ENCODE results near the gene GAS6.

Gene GAS6

GRCh38 chr13:113813749-113814434 is 50.0 kb downstream of the GAS6 start:
- TF ChIP-seq CTCF (IDR thresholded peaks at IDR 0.05; ENCODE audit: low read depth, low read length) = no peak
- TF ChIP-seq EZH2phosphoT487 (IDR thresholded peaks at IDR 0.05; ENCODE audit: low read depth) = no peak
- peaks cover 5% of the 10 kb centered on the region; the same call in 1 of the 2 replicates for H3K27me3 ChIP-seq (ENCODE audit: low read depth, low read length)
- no peak overlapping the region for H3K27ac ChIP-seq (ENCODE audit: low read length)
- peaks cover 37% of the 10 kb centered on the region for H3K79me2 ChIP-seq (ENCODE audit: low read length)
- no peak overlapping the region for H3K4me2 ChIP-seq (ENCODE audit: low read length)
- H4K20me1 ChIP-seq (ENCODE audit: insufficient read depth, low read length) = peaks cover 19% of the 10 kb centered on the region
- H3K36me3 ChIP-seq (replicated peaks; ENCODE audit: low read depth, low read length) = peaks cover 21% of the 10 kb centered on the region
- H3K4me3 ChIP-seq (ENCODE audit: low read length) = no peak overlapping the region
- H3K9ac ChIP-seq (ENCODE audit: low read length) = no peak overlapping the region
- H2AFZ ChIP-seq (ENCODE audit: low read depth, low read length) = no peak overlapping the region
- H3K9me3 ChIP-seq (ENCODE audit: insufficient read depth, low read length) = peaks cover 4% of the 10 kb centered on the region; the same call in 1 of the 2 replicates
- peaks cover 7% of the 10 kb centered on the region for H3K4me1 ChIP-seq (ENCODE audit: low read length)

GRCh38 chr13:113813070-113813748 is 50.7 kb downstream of the GAS6 start:
- Histone ChIP-seq H3K4me3 (ENCODE audit: low read length) (no peak overlapping the region), H3K9me3 (ENCODE audit: insufficient read depth, low read length) (peaks cover 10% of the 10 kb centered on the region; the same call in 1 of the 2 replicates), H3K27me3 (ENCODE audit: low read depth, low read length) (peaks cover 5% of the 10 kb centered on the region; the same call in 1 of the 2 replicates), H4K20me1 (ENCODE audit: insufficient read depth, low read length) (peaks cover 13% of the 10 kb centered on the region), H3K4me2 (ENCODE audit: low read length) (no peak overlapping the region), H3K79me2 (ENCODE audit: low read length) (peaks cover 30% of the 10 kb centered on the region), H3K36me3 (replicated peaks; ENCODE audit: low read depth, low read length) (peaks cover 14% of the 10 kb centered on the region), H3K27ac (ENCODE audit: low read length) (no peak overlapping the region), H3K4me1 (ENCODE audit: low read length) (peaks cover 7% of the 10 kb centered on the region), H2AFZ (ENCODE audit: low read depth, low read length) (no peak overlapping the region), H3K9ac (ENCODE audit: low read length) (no peak overlapping the region)
- no peak for TF ChIP-seq EZH2phosphoT487 (IDR thresholded peaks at IDR 0.05; ENCODE audit: low read depth)
- no peak for TF ChIP-seq CTCF (IDR thresholded peaks at IDR 0.05; ENCODE audit: low read depth, low read length)

- Histone ChIP-seq H3K79me2 (ENCODE audit: low read length) (peaks cover 22% of the 10 kb centered on the region), H3K9ac (ENCODE audit: low read length) (no peak overlapping the region), H3K4me3 (ENCODE audit: low read length) (no peak overlapping the region), H3K9me3 (ENCODE audit: insufficient read depth, low read length) (peaks cover 14% of the 10 kb centered on the region; the same call in 1 of the 2 replicates), H3K4me1 (ENCODE audit: low read length) (peaks cover 7% of the 10 kb centered on the region), H2AFZ (ENCODE audit: low read depth, low read length) (no peak overlapping the region), H4K20me1 (ENCODE audit: insufficient read depth, low read length) (peaks cover 5% of the 10 kb centered on the region), H3K27ac (ENCODE audit: low read length) (no peak overlapping the region), H3K36me3 (replicated peaks; ENCODE audit: low read depth, low read length) (peaks cover 6% of the 10 kb centered on the region), H3K4me2 (ENCODE audit: low read length) (no peak overlapping the region), H3K27me3 (ENCODE audit: low read depth, low read length) (peaks cover 5% of the 10 kb centered on the region; the same call in 1 of the 2 replicates)
- TF ChIP-seq CTCF (IDR thresholded peaks at IDR 0.05; ENCODE audit: low read depth, low read length) (no peak), EZH2phosphoT487 (IDR thresholded peaks at IDR 0.05; ENCODE audit: low read depth) (no peak)
These were observed 51.5 kb downstream of the GAS6 start for GRCh38 chr13:113812178-113813040.

All from OCI-LY3 (cell line).